MCF 10A (cell line): Measurements from ENCODE around the gene SLC13A2. TPM values are rescaled to one million over a fixed set of nuclear protein-coding genes. Genes with fewer than 3 reads are reported as not detected.

ENCODE experiments used
- BruUV-seq: library from RNA; stranded (reverse); fragments of 400-500 nt; replicated peaks from 2 replicates; lab custom pipeline; 2021; lab: Mats Ljungman, UMichigan
- CTCF ChIA-PET: fragments of 300-600 bp; sonication (Branson Sonifier 250); formaldehyde crosslinking; extraction: SDS; loops from one replicate; lab custom pipeline; 2021; ENCODE audit warnings: antibody characterized with exemption, inconsistent platforms; lab: Yijun Ruan, JAX
- POLR2A ChIA-PET: fragments of 300-600, 350-650 bp; sonication (Branson Sonifier 250); formaldehyde crosslinking; extraction: SDS; loops from one replicate; lab custom pipeline; 2020; ENCODE audit warnings: antibody characterized with exemption, inconsistent platforms; lab: Yijun Ruan, JAX
- DNase-seq: peaks from one replicate; pipeline ENCODE4 v3.0.0-alpha.2; 2018; ENCODE audit not compliant: unreplicated experiment
- H3K27ac Mint-ChIP-seq: one replicate; pipeline ENCODE4 v1.8.0; 2022; ENCODE audit warnings: mild to moderate bottlenecking, low read depth, mixed read lengths; ENCODE audit not compliant: unreplicated experiment
- H3K27me3 Mint-ChIP-seq: one replicate; pipeline ENCODE4 v1.8.0; 2022; ENCODE audit warnings: mixed read lengths; ENCODE audit not compliant: insufficient read depth, unreplicated experiment
- H3K36me3 Mint-ChIP-seq: one replicate; pipeline ENCODE4 v1.8.0; 2022; ENCODE audit warnings: mild to moderate bottlenecking, moderate library complexity, mixed read lengths; ENCODE audit not compliant: insufficient read depth, unreplicated experiment
- H3K4me1 Mint-ChIP-seq: one replicate; pipeline ENCODE4 v1.8.0; 2022; ENCODE audit warnings: mixed read lengths; ENCODE audit not compliant: insufficient read depth, unreplicated experiment
- H3K4me3 Mint-ChIP-seq: one replicate; pipeline ENCODE4 v1.8.0; 2022; ENCODE audit warnings: mild to moderate bottlenecking, moderate library complexity, mixed read lengths; ENCODE audit not compliant: unreplicated experiment
- H3K9me3 Mint-ChIP-seq: one replicate; pipeline ENCODE4 v1.8.0; 2022; ENCODE audit warnings: mixed read lengths; ENCODE audit not compliant: unreplicated experiment
- CTCF ChIP-seq: fragments of 200-600 bp; IDR thresholded peaks from one replicate; pipeline ENCODE4 v1.8.0; 2022; ENCODE audit warnings: antibody characterized with exemption, mild to moderate bottlenecking; ENCODE audit not compliant: unreplicated experiment
- intact Hi-C: fragments of 100-400 bp; cut with micrococcal nuclease; formaldehyde crosslinking; loops from 2 replicates; pipeline ENCODE4 v1.14.1; 2022
- total RNA-seq: library from RNA; stranded (reverse); gene quantifications from 2 replicates; pipeline ENCODE4 v1.2.3, GENCODE V29; 2022

The SLC13A2 gene
- total RNA-seq, 1 experiment from 2014 or later = not detected

DNA sequence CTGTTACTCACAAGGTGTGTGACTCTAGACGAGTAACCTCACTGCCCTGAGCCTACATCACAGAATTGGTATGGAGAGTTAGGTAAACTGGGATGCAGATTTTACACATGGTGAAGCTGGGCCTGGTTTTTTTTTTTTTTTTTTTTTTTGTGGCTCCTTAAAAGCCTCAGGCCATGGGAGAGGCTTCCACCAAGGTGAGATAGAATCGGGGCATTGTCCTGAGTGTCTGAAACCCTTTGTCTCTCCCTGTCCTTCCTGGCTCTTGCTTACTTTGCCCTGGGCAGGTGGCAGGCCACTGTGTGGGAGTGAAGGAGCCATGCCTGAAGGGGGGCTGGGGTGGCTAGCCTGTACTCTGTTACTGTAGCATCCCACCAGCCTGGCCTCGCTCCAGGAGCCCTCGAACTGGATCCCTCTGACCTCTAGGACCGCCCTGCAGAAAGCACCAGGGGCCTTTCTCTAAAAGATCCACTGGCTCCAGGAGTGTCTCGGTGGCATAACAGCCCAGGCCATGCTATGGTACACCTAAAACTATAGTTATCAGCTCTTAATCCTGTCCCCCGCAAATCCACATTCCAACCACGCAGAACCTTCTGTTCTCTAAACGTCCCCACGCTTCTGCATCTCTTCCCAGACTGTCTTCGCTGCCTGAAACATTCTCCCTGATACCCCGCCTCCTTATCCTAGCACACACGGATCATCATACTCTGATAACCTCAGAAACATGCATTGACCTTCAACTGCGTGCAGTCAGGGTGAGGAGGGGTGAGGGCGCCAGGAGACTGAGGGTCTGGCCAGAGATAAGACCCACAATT, 1.7 kb upstream of the SLC13A2 start:
- no peak for TF ChIP-seq CTCF
- intact Hi-C loops = no loop called here
- Mint-ChIP-seq H3K27me3 (no peaks in the 10 kb centered on the region), H3K4me3 (no peak overlapping the region), H3K4me1 (peaks cover 19% of the 10 kb centered on the region), H3K27ac (no peak overlapping the region), H3K36me3 (no peaks in the 10 kb centered on the region), H3K9me3 (no peaks in the 10 kb centered on the region)
- POLR2A ChIA-PET = interaction anchor here (0.6 to 1.4 kb wide), 3 partner anchors 20 to 91 kb away, joined by 3 read pairs; no protein-coding TSS in a partner anchor
- CTCF ChIA-PET = interaction anchor here (0.6 to 2.8 kb wide), 2 partner anchors 15 to 64 kb away, joined by 4 to 5 read pairs; no protein-coding TSS in a partner anchor
- DNase-seq = peak; percentile 18
- BruUV-seq = no TSS peak

DNA sequence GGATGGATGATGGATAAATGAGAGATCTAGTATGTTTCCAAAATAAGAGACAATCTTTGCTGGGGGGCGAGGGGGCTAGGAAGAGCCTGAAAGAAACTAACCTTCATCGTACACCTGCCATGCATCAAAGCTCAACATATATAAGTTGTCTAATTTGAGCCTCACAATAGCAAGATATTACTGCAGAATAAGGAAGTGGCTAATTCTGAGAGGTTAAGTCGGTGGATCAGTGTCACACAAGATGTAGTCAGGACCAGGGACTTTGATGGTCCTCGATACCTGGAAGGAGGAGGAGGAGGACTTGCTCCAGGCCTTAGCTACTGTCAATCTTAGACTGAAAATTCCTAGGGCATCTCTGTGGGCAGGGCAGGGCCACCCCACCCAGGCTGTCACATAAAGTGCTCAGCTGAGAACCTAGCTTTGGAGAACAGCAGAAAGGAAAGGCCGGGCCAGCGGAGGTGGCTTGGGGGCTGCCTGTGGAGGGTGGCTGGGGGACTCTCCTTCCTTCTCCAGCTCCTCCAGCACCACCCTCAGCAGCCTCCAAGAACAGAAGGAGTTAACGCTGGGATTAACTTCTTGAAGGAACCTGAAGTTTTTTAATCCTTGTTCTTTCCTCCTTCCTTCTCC, 460 bp upstream of the SLC13A2 start:
- Mint-ChIP-seq H3K9me3 (no peaks in the 10 kb centered on the region), H3K4me1 (peaks cover 11% of the 10 kb centered on the region), H3K27ac (no peak overlapping the region), H3K27me3 (no peaks in the 10 kb centered on the region), H3K36me3 (no peaks in the 10 kb centered on the region), H3K4me3 (no peak overlapping the region)
- DNase-seq = no peak
- TF ChIP-seq CTCF = no peak
- no TSS peak for BruUV-seq
- intact Hi-C loops = no loop called here
- POLR2A ChIA-PET = no interaction called here
- CTCF ChIA-PET = interaction anchor here (0.5 to 2.8 kb wide), 4 partner anchors 13 to 239 kb away, joined by 3 to 5 read pairs (median 3); no protein-coding TSS in a partner anchor

GRCh38 chr17:28474111-28474531, 677 bp downstream of the SLC13A2 start:
- no TSS peak for BruUV-seq
- no peak for DNase-seq
- no peak overlapping the region for H3K27ac Mint-ChIP-seq
- H3K36me3 Mint-ChIP-seq = no peaks in the 10 kb centered on the region
- no peak for TF ChIP-seq CTCF
- CTCF ChIA-PET = no interaction called here
- H3K4me3 Mint-ChIP-seq = no peak overlapping the region
- H3K9me3 Mint-ChIP-seq = no peaks in the 10 kb centered on the region
- POLR2A ChIA-PET = interaction anchor here (0.6 kb wide), 1 partner anchor 292 kb away, joined by 3 read pairs; no protein-coding TSS in a partner anchor
- peaks cover 11% of the 10 kb centered on the region for H3K4me1 Mint-ChIP-seq
- no peaks in the 10 kb centered on the region for H3K27me3 Mint-ChIP-seq
- intact Hi-C loops = no loop called here

DNA sequence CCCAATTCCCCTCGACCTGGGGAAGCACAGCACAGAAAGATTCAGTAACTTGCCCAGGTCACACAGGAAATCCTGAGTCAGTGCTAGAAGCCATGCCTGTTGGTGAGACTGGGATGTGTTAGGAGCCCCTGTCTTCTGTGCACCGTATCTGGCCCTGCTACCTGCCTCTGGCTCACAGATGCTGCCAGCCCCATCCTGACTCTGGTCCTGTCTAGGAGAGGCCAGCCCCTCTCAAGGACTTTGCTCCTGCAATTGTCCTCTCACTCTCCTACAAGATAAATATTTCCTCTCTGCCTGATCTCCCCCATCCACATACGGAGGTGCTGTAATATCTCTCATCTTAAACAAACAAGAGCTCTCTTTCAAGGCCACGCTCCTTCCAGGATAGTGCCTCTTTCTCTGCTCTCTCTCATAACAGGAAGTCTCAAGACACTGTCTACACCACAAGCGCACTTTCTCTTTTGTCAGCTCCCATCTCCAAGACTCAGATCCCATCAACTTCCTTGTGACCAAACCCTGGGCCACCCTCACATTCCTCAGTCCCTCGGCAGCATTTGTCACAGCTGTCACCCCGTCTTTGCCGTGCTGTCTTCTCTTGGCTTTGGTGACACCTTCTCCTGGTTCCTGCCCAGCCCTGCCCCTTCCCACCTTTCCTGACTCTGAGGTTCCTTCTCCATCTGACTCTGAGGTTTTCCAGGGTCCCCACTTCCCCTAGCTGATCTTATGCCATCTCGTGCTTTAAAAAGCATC, 1.9 kb downstream of the SLC13A2 start:
- ChIA-PET CTCF (interaction anchor here (1.2 kb wide), 1 partner anchor 12 kb away, joined by 4 read pairs; no protein-coding TSS in a partner anchor), POLR2A (no interaction called here)
- BruUV-seq = no TSS peak
- no peak for DNase-seq
- Mint-ChIP-seq H3K9me3 (no peaks in the 10 kb centered on the region), H3K36me3 (no peaks in the 10 kb centered on the region), H3K4me3 (no peak overlapping the region), H3K27me3 (no peaks in the 10 kb centered on the region), H3K4me1 (peaks cover 11% of the 10 kb centered on the region), H3K27ac (no peak overlapping the region)
- intact Hi-C loops = no loop called here
- no peak for TF ChIP-seq CTCF
